Endothelial cell of hepatic sinusoid (primary cell): ENCODE data around the gene CCDC87.
"Not testable (repeated sequence)": the region's sequence is repeated elsewhere in the genome, so short reads cannot be mapped to it uniquely, and the experiment has no call there.

Source experiments
- in situ Hi-C: cut with HindIII; loops from 2 replicates; pipeline ENCODE4 v1.10.0; 2017; ENCODE audit warnings: low sequenced_read_pairs

Gene CCDC87

GRCh38 chr11:66585447-66585846 lies 7.4 kb downstream of the CCDC87 start:
- in situ Hi-C loops = not testable (repeated sequence)

GRCh38 chr11:66582565-66583147 lies 10.2 kb downstream of the CCDC87 start:
- in situ Hi-C loops = not testable (repeated sequence)

GRCh38 chr11:66581261-66581660 lies 11.6 kb downstream of the CCDC87 start:
- in situ Hi-C loops = no loop called here

GRCh38 chr11:66580803-66581202 lies 12.1 kb downstream of the CCDC87 start:
- in situ Hi-C loops = no loop called here

GRCh38 chr11:66579017-66579606 lies 13.8 kb downstream of the CCDC87 start:
- in situ Hi-C loops = no loop called here

GRCh38 chr11:66570850-66571180 lies 22.0 kb downstream of the CCDC87 start:
- in situ Hi-C loops = no loop called here

- in situ Hi-C loops = no loop called here
Observed at GRCh38 chr11:66570079-66570849, 22.6 kb downstream of the CCDC87 start.

- in situ Hi-C loops = no loop called here
Observed at GRCh38 chr11:66569076-66569475, 23.8 kb downstream of the CCDC87 start.

- in situ Hi-C loops = no loop called here
Observed at GRCh38 chr11:66568124-66568916, 24.5 kb downstream of the CCDC87 start, which contains the start of gene CTSF. Gene CTSF, minus strand, starts transcription at chr11:66568606. Its CDS starts 120 bp downstream, at chr11:66568486.

- in situ Hi-C loops = no loop called here
Observed at GRCh38 chr11:66567787-66568123, 25.1 kb downstream of the CCDC87 start.

GRCh38 chr11:66566221-66566620 lies 26.6 kb downstream of the CCDC87 start:
- in situ Hi-C loops = no loop called here

- in situ Hi-C loops = no loop called here
Observed at GRCh38 chr11:66564984-66565383, 27.9 kb downstream of the CCDC87 start.

- in situ Hi-C loops = no loop called here
Observed at GRCh38 chr11:66564538-66564937, 28.3 kb downstream of the CCDC87 start.

GRCh38 chr11:66563832-66564231 lies 29.0 kb downstream of the CCDC87 start:
- in situ Hi-C loops = no loop called here

GRCh38 chr11:66562907-66563583 lies 29.8 kb downstream of the CCDC87 start:
- in situ Hi-C loops = no loop called here

GRCh38 chr11:66562275-66562674 lies 30.6 kb downstream of the CCDC87 start:
- in situ Hi-C loops = no loop called here

GRCh38 chr11:66561975-66562248 lies 31.0 kb downstream of the CCDC87 start:
- in situ Hi-C loops = no loop called here

- in situ Hi-C loops = no loop called here
Observed at GRCh38 chr11:66561178-66561974, 31.5 kb downstream of the CCDC87 start.

- in situ Hi-C loops = loop anchor here (5.0 kb wide), 1 partner anchor 42 kb away; no protein-coding TSS in a partner anchor
Observed at GRCh38 chr11:66559866-66560676, 32.8 kb downstream of the CCDC87 start.
